Measurements from ENCODE around the gene CPPED1. TPM values are rescaled to one million over a fixed set of nuclear protein-coding genes. Genes with fewer than 3 reads are reported as not detected.
A peak's percentile ranks its signal among the peaks of the same experiment; 100 is the strongest.

The CPPED1 gene
- polyA plus RNA-seq, 3 donors, result 21.1 to 27.0 (median 22.0) TPM

- no peak for DNase-seq
These were observed 114.5 kb downstream of the CPPED1 start for GRCh38 chr16:12688951-12689850.

- DNase-seq, result no peak
These were observed 117.9 kb downstream of the CPPED1 start for GRCh38 chr16:12685806-12686205.

GRCh38 chr16:12682432-12683165, 121.1 kb downstream of the CPPED1 start:
- DNase-seq, result no peak

- no peak for DNase-seq
These were observed 122.0 kb downstream of the CPPED1 start for GRCh38 chr16:12681653-12682052.

- no peak for DNase-seq
These were observed 123.2 kb downstream of the CPPED1 start for GRCh38 chr16:12680531-12680930.

- DNase-seq, result no peak
These were observed 123.9 kb downstream of the CPPED1 start for GRCh38 chr16:12679660-12680272.

- DNase-seq, result no peak
These were observed 124.7 kb downstream of the CPPED1 start for GRCh38 chr16:12678983-12679382.

GRCh38 chr16:12677502-12677901, 126.2 kb downstream of the CPPED1 start:
- no peak for DNase-seq

GRCh38 chr16:12675852-12676251, 127.8 kb downstream of the CPPED1 start:
- DNase-seq, result no peak

- no peak for DNase-seq
These were observed 128.6 kb downstream of the CPPED1 start for GRCh38 chr16:12675046-12675445.

- no peak for DNase-seq
These were observed 129.2 kb downstream of the CPPED1 start for GRCh38 chr16:12674524-12674923.

GRCh38 chr16:12674071-12674470, 129.6 kb downstream of the CPPED1 start:
- DNase-seq, result no peak

GRCh38 chr16:12673466-12673865, 130.2 kb downstream of the CPPED1 start:
- DNase-seq, result no peak

- no peak for DNase-seq
These were observed 130.7 kb downstream of the CPPED1 start for GRCh38 chr16:12672986-12673385.

- DNase-seq, result no peak
These were observed 133.8 kb downstream of the CPPED1 start for GRCh38 chr16:12669908-12670307.

- DNase-seq, result no peak
These were observed 135.8 kb downstream of the CPPED1 start for GRCh38 chr16:12667909-12668308.

- DNase-seq, result no peak
These were observed 139.4 kb downstream of the CPPED1 start for GRCh38 chr16:12664164-12664733.

- DNase-seq, result peak; percentile 81
These were observed 142.0 kb downstream of the CPPED1 start for GRCh38 chr16:12661656-12662172.

GRCh38 chr16:12659871-12660270, 143.8 kb downstream of the CPPED1 start:
- DNase-seq, result no peak

GRCh38 chr16:12658506-12658905, 145.2 kb downstream of the CPPED1 start:
- no peak for DNase-seq

GRCh38 chr16:12655537-12655936, 148.2 kb downstream of the CPPED1 start:
- DNase-seq, result no peak

- DNase-seq, result no peak
These were observed 149.8 kb downstream of the CPPED1 start for GRCh38 chr16:12653820-12654392.
